Right lung (tissue), 5 donors: ENCODE measurements around the gene PRR5. TPM values are rescaled to one million over a fixed set of nuclear protein-coding genes. Genes with fewer than 3 reads are reported as not detected.

Experiments
- DNase-seq, 2 donors: peaks; one replicate each; pipeline ENCODE4 v3.0.0-alpha.2; 2013
- polyA plus RNA-seq, 5 donors: library from polyadenylated mRNA; unstranded; fragments of 120-200 nt; gene quantifications; one replicate each; pipeline versions ENCODE4 v1.2.1 to v1.2.3, GENCODE V29; 2013; ENCODE audit warnings: inconsistent platforms in 1 of 5, low replicate concordance in 1 of 5; ENCODE audit not compliant: insufficient read length in 5 of 5, insufficient read depth in 1 of 5

The PRR5 gene
- polyA plus RNA-seq, 5 donors: 12.5 to 30.7 (median 20.1) TPM

DNA sequence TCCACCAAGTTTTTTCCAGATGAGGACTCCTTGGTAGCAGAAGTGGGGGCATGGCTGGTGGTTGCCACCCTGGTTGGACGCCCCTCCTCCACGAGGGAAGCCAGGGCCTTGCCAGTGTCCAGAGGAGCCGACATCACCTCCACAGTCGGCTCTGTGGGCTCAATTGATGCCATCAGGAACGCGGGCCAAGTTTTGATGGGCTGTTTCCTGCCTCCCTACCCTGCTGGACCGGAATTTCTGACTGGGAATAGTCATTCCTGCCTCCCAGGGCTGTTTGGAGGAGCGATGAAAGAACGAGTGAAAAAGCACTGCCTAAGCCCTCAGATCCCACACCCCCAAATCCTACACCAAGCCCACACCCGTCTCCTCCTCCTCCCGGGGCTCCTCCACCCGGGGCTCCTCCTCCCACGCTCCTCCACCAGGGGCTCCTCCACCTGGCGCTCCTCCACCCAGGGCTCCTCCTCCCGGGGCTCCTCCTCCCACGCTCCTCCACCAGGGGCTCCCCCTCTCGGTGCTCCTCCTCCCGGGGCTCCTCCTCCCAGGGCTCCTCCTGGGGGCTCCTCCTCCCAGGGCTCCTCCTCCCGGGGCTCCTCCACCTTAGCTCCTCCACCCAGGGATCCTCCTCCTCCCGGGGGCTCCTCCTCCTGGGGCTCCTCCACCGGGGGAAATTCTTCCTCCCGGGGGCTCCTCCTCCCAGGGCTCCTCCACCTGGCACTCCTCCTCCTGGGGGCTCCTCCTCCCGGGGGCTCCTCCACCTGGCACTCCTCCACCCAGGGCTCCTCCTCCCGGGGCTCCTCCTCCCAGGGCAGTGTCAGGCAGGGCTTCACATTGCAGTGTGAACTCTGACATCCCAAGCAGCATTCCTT, 10.0 kb upstream of the PRR5 start:
- no peak for DNase-seq

- no peak for DNase-seq
Measured at GRCh38 chr22:44692662-44693007, 9.4 kb upstream of the PRR5 start.

DNA sequence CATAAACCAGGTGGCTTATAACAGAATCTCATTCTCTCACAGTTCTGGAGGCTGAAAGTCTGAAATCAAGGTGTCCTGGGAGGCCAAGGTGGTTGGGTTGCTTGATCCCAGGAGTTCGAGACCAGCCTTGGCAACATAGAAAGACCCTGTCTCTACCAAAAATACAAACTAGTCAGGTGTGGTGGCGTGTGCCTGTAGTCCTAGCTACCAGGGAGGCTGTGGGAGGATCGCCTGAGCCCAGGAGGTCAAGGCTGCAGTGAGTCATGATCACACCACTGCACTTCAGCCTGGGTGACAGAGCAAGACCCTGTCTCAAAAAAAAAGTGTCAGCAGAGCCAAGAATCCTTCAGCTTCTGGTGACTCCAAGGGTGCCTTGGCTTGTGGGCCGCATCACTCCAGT, 8.9 kb upstream of the PRR5 start:
- no peak for DNase-seq

DNA sequence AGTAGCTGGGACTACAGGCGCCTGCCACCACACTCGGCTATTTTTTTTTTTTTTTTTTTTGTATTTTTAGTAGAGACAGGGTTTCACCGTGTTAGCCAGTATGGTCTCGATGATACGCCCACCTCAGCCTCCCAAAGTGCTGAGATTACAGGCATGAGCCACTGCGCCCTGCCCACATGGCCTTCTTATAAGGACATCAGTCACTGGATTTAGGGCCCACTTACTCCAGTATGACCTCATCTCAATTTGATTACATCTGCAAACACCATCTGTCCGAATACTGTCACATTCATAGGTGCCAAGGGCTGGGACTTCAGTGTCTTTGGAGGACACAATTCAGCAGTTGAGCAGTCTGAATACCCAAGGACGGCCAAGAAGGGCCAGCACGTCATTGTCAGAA, 8.2 kb upstream of the PRR5 start:
- DNase-seq: no peak

GRCh38 chr22:44697423-44698141, 4.4 kb upstream of the PRR5 start:
- DNase-seq: peak in 1 of 2 donors; percentile 64

DNA sequence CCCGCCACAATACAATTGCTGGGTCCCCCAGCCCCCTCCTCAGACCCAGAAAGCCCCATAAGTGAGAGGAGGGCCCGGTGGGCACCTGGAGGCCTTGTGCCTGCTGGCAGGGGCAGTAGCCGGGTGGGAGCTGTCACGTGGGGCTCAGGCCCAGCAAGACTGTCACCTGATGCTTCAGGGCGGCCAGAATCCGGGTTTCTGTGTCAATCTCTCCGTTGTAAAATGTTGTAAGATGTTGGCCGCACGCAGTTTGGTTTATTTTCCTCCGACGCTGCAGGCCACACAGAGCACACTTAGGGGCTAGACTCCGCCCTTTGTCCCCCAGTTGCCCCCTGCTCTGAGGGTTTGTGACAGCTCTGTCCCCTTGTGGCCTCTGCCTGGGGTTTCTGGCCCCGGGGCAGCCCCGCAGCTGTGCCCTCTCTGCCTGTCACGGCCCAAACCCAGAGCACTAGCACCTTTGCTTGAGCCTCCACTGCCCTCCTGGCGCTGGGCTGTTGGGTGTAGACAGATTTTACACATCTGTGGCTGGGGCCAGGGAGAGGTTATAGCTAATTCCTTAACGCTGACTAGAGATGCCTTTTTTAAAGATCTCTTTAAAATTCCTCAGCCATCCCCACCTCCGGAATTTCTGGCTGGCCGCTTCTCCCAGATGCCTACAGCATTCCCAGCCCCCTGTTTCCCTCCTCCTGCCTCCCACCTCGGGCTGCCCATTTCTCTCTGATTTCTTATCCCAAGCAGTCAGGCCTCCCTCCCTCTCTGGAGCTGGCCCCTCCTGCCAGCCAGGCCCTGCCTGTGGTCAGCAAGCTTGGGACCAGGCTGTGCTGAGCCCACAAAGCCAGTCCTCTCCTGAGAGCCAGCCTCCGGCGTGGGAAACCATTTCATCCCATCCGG, 3.2 kb upstream of the PRR5 start:
- DNase-seq: peak; percentile 82 to 84

GRCh38 chr22:44700456-44700855, 1.5 kb upstream of the PRR5 start:
- DNase-seq: no peak

GRCh38 chr22:44701187-44701790, 715 bp upstream of the PRR5 start:
- DNase-seq: no peak

DNA sequence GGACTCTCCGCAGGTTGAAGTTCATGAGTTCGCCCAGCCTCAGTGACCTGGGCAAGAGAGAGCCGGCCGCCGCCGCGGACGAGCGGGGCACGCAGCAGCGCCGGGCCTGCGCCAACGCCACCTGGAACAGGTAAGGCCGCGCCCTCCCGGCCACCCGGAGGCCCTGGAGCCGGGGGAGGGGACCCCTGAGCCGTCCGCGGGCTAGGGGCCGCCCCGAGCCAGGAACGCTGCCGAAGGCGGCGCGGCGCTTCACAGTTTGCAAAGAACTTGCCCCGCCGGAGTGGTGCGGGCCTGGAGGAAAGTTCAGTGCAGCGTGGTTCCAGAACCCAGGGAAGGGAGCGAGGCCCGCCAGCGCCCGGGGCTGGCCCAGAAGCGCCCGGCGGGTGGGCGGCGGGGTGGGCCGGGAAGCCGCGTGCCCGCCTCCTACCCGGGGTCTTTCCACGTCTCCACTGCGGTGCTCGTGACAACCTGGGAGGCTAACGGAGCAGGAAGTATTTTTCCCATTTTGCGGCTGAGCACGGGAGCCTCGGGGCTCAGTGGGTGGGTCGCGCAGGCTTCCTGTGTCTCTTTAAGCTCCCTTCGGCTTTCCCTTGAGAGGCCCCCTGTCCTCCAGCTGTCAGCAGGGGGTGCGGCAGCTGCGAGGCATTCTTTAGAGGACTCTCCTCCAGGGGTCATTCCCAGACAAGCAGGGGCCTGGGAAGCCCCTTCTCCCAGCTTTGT, 635 bp downstream of the PRR5 start:
- peak; percentile 73 to 74 for DNase-seq

GRCh38 chr22:44703255-44703870, 1.4 kb downstream of the PRR5 start:
- DNase-seq: no peak

DNA sequence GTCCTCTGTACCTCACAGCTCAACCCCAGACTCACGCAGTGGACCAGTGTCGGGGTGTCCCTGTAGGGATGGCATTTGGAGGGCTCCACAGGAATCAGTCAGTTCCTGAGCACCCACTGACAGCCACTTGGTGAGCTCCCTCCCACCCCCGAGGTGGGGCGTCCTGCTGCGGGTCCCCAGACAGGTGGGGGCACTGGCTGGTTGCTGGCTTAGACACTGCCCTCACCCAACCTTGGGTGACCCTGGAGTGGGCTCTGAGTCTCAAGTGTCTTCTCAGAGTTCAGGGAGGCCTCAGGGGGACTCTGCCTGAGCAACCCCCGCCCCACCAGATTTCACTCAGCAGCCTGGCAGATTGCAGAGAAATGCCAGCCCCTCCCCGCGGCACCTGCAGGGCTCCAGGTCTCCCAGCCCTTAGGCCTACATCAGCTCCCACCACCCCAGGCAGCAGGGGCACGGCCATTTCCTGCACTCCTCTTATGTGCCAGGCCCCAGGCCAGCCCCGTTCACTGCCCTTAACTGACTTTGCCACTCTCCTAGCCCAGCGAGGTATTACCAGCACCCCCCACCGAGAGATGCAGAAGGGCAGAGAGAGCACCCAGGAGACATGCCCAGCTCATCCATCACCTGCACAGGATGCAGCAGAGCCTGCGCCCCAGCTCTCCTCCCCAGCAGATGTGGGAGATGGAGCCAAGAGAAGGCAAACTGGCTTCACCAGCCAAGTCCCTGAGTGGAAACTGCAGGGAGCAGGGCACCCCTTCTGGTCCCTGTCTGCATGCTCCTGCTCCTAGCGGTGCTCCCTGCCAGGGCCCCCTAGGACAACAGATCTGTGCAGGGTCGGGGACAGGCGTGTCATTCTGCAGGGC, 2.4 kb downstream of the PRR5 start:
- DNase-seq: no peak

DNA sequence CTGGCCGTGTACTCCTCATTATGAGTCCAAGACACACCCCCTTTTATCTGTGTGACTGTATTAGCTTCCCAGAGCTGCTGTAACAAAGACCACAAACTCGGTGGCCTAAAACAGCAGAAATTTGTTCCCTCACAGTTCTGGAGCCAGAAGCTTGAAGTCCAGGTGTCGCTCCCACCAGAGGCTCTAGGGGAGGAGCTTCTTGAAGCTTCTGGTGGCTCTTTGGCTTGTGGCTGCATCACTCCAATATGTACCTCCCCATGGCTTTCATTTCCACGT, 3.0 kb downstream of the PRR5 start:
- no peak for DNase-seq

DNA sequence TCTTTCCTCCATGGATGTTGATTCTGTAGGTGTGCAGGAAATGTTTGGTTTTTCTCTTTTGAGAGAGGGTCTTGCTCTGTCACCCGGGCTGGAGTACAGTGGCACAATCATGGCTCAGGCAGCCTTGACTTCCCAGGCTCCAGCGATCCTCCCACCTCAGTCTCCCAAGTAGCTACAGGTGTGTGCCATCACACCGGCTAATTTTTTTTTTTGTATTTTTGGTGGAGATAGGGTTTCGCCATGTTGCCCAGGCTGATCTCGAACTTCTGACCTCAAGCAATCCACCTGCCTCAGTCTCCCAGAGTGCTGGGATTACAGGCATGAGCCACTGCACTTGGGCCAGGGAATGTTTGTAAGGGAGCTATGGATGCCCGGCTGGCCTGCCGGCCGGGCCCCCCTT, 4.5 kb downstream of the PRR5 start:
- no peak for DNase-seq

DNA sequence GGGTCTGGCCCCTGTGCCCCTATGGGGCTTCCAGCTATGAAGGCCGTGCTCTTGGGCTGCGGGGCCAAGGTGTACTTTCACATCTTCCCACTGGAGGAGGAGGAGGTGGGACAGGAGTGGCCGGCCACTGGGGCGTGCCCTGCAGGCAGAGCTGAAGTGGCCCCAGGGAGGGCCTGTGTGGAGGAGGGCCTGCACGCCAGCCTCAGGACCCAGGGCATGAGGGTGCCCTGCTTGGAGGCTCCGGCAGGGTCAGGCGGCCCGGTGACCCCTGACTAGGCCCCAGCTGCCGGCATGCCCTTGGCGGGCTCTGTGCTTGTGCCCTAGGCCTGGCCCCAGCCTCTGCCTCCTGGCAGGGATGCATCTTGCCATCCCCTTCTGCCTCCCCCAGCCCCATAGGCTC, 5.2 kb downstream of the PRR5 start:
- no peak for DNase-seq

DNA sequence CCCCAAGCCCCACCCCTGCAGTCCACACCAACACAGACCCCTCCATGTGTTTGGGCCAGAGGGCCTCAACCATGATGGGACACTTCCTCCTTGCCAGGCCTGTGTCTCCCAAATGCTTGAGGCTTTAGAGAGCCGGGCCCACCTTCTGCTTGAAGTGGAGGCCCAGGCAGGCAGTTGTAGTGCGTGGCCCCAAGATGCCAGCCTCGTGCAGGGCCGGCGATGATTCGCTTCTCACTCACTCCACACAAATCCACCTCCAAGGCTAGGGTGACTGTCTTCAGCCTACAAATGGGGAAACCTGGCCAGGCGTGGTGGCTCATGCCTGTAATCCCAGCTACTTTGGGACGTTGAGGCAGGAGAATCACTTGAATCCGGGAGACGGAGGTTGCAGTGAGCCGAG, 5.7 kb downstream of the PRR5 start:
- DNase-seq: no peak

DNA sequence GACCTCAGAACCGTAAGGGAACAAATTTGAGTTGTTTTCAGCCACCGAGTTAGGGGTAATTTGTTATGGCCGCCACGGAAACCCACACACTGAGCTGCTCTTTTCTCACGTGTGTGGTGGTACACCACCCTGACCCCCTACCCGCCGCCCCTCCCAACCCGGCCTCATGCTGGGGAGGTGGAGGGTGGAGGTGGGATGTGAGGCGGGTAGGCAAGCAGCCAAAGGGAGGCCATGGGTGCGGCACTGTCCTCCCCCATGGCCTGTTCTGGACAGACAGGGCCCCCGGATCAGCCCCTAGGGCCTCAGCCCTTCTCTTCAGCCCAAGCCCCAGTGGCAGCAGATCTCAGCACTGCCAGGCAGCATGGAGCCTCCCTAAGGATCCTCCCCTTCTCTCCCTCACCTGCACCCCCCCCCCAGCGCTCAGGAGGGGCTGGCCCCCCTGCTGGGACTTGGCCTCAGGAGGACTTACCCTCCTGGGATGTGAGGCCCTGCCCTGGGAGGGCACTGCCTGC, 7.9 kb downstream of the PRR5 start:
- no peak for DNase-seq

DNA sequence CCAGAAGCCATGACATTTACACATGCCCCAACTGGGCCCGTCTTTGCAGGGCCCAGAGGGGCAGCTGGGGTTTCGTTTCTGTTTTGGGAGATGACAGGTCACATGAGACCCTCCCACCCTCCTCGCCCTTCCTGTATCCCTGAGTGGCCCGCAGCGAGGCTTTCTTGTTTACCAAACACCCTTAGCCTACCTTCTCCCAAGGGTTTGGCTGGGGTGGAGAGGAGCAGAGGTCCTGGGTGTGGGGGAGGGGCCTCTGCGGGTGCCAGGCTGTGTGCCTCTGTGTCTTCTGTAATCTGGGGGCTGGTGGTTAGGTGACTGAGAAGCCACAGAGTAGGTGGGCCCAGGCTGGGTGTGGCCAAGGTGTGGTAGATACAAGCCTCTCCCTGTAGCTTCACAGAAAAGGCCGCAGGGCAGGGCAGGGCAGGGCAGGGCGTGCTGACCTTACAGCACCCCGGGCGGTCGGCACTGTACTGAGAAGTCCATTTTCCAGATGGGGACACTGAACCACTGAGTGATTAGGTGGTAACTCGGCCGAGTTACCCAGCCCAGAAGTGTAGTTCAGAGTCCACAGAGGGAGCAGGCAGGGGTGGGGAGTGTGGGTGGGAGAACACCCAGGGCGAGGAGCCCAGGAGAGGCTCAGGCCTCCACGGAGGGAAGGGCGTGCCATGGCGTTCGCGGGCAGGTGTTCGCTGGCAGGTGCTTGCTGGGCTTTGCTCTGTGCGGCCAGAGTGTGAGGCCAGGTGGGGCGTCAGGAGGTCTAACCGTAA, 8.7 kb downstream of the PRR5 start:
- DNase-seq: no peak

DNA sequence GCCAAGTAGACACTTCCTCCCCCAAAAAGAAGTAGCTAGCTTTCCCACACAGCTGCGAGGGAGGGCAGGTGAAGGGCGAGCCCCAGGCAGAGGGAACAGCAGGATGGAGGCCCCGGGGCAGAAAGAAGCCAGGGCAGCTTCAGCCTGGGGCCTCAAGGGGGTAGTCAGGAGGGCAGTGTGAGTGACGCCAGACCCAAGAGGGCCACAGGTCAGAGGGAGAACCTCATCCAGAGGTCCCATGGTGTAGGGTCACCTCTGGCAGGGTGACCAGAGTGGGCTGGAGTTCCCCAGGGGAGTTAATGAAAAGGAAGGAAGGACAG, 9.2 kb downstream of the PRR5 start:
- no peak for DNase-seq
